Measurements from ENCODE around the gene LILRB3. TPM values are rescaled to one million over a fixed set of nuclear protein-coding genes. Genes with fewer than 3 reads are reported as not detected.
A peak's percentile ranks its signal among the peaks of the same experiment; 100 is the strongest.

Gene LILRB3
- total and polyA plus RNA-seq, 2 of the 4 experiments (the other 2 are of a cell fraction): not detected

GRCh38 chr19:54248016-54248601 is 25.3 kb upstream of the LILRB3 start:
- no TSS peak for BruUV-seq (replicated peaks)

More at GRCh38 chr19:54248016-54248601, 25.3 kb upstream of the LILRB3 start:
- H3K14ac ChIP-seq (replicated peaks; ENCODE audit: low read depth, low read length): no peak overlapping the region
- no peaks in the 10 kb centered on the region for H3K9me1 ChIP-seq (ENCODE audit: insufficient read depth, low read length)
- no peaks in the 10 kb centered on the region for H3K4me1 ChIP-seq (ENCODE audit: control insufficient read depth, insufficient read depth, low read length)
- H2BK120ac ChIP-seq (ENCODE audit: low read depth, low read length): no peak overlapping the region
- no peak overlapping the region for H3K23ac ChIP-seq (ENCODE audit: low read depth, low read length)
- H2BK15ac ChIP-seq (ENCODE audit: low read depth, low read length): no peak overlapping the region
- CTCF ChIA-PET: no interaction called here
- dilution Hi-C loops (cut with HindIII; ENCODE audit: low sequenced_read_pairs, unreplicated experiment): no loop called here
- no peaks in the 10 kb centered on the region for H3K9me3 ChIP-seq (ENCODE audit: control insufficient read depth, insufficient read depth, low read length)
- no peaks in the 10 kb centered on the region for H4K20me1 ChIP-seq (ENCODE audit: insufficient read depth, low read length)
- H3K9ac ChIP-seq (ENCODE audit: low read depth, low read length): no peak overlapping the region
- 59% methylated on average over 5 of the region's 8 CpGs; no CpG with 5 or more reads in 1 of the 2 experiments for WGBS, 2 experiments (ENCODE audit: extremely low coverage in 2 of 2, insufficient read length in 1 of 2)
- TF ChIP-seq FOS (IDR thresholded peaks at IDR 0.05; ENCODE audit: low read depth, low read length) (no peak), POLR2A (IDR thresholded peaks at IDR 0.05; ENCODE audit: low read depth, low read length) (no peak), RAD21 (IDR thresholded peaks at IDR 0.05; ENCODE audit: low read length) (no peak), CTCF (conservative IDR thresholded peaks at IDR 0.05; ENCODE audit: low read depth, low read length) (no peak), MAZ (IDR thresholded peaks at IDR 0.05; ENCODE audit: borderline replicate concordance, low read depth, low read length) (no peak), RCOR1 (IDR thresholded peaks at IDR 0.05; ENCODE audit: insufficient replicate concordance, low read length) (no peak), USF2 (IDR thresholded peaks at IDR 0.05; ENCODE audit: low read depth, low read length) (no peak), CEBPB (IDR thresholded peaks at IDR 0.05; ENCODE audit: low read depth, low read length) (no peak), RFX5 (IDR thresholded peaks at IDR 0.05; ENCODE audit: low read depth, low read length) (no peak), MAFK (IDR thresholded peaks at IDR 0.05; ENCODE audit: low read depth, low read length) (no peak), BHLHE40 (IDR thresholded peaks at IDR 0.05; ENCODE audit: low read depth, low read length) (no peak)
- no peaks in the 10 kb centered on the region for H3K79me1 ChIP-seq (ENCODE audit: low read depth in 1 of 2, low read length in 2 of 2)
- peak; percentile 26 for DNase-seq
- H2AK9ac ChIP-seq (replicated peaks; ENCODE audit: low read depth, low read length, poor library complexity): no peak overlapping the region
- POLR2A ChIA-PET (ENCODE audit: unreplicated experiment): no interaction called here
- no peak overlapping the region for H2BK5ac ChIP-seq (ENCODE audit: low read depth, low read length, poor library complexity, severe bottlenecking)
- H2BK20ac ChIP-seq (ENCODE audit: low read depth, low read length): no peak overlapping the region
- H3K27me3 ChIP-seq (ENCODE audit: control insufficient read depth, insufficient read depth, low read length): peaks cover 5% of the 10 kb centered on the region
- ATAC-seq (ENCODE audit: low read depth): no peak
- intact Hi-C loops (cut with micrococcal nuclease): no loop called here
- no peaks in the 10 kb centered on the region for H3K36me3 ChIP-seq (ENCODE audit: control insufficient read depth, insufficient read depth, low read length)
- in situ Hi-C loops (cut with MboI; ENCODE audit: low sequenced_read_pairs): no loop called here
- no peak overlapping the region for H2AK5ac ChIP-seq (ENCODE audit: low read depth, low read length)
- peak overlapping the region; percentile 63 for H2AFZ ChIP-seq (replicated peaks; ENCODE audit: low read length, poor library complexity)
- H3K18ac ChIP-seq (ENCODE audit: low read depth, low read length): no peak overlapping the region
- no peak overlapping the region for H3K56ac ChIP-seq (ENCODE audit: extremely low read depth, insufficient read depth, low read length)
- no peak overlapping the region for H3K4ac ChIP-seq (ENCODE audit: low read depth, low read length)
- no peak overlapping the region for H4K5ac ChIP-seq (ENCODE audit: low read depth, low read length)
- H4K8ac ChIP-seq (ENCODE audit: low read depth in 2 of 2, low read length in 2 of 2): no peak overlapping the region
- H4K91ac ChIP-seq (ENCODE audit: insufficient read depth, low read depth, low read length): no peak overlapping the region
- H3K27ac ChIP-seq (ENCODE audit: insufficient read depth, low read length): no peak overlapping the region
- no peak overlapping the region for H3K4me2 ChIP-seq (ENCODE audit: low read depth, low read length)
- no peak overlapping the region for H3K4me3 ChIP-seq (ENCODE audit: insufficient read depth, low read depth, low read length)
